HG03139 (cell line): ENCODE measurements around the gene CCDC87.
"Not testable (repeated sequence)": the region's sequence is repeated elsewhere in the genome, so short reads cannot be mapped to it uniquely, and the experiment has no call there.

Source experiments
- ATAC-seq: cut with Tn5 transposase; IDR thresholded peaks from one replicate; pipeline ENCODE4 v1.9.1; 2021; ENCODE audit not compliant: unreplicated experiment

CCDC87 gene

GRCh38 chr11:66559142-66559865 lies 33.6 kb downstream of the CCDC87 start:
- no peak for ATAC-seq

- no peak for ATAC-seq
Measured at GRCh38 chr11:66557733-66558326, 35.0 kb downstream of the CCDC87 start.

GRCh38 chr11:66556086-66556485 lies 36.8 kb downstream of the CCDC87 start:
- no peak for ATAC-seq

GRCh38 chr11:66555416-66555815 lies 37.4 kb downstream of the CCDC87 start:
- ATAC-seq = no peak

GRCh38 chr11:66554602-66555001 lies 38.3 kb downstream of the CCDC87 start:
- no peak for ATAC-seq

GRCh38 chr11:66550887-66551286 lies 42.0 kb downstream of the CCDC87 start:
- ATAC-seq = no peak

- no peak for ATAC-seq
Measured at GRCh38 chr11:66549696-66550095, 43.2 kb downstream of the CCDC87 start.

GRCh38 chr11:66548774-66549630 lies 43.9 kb downstream of the CCDC87 start:
- no peak for ATAC-seq

GRCh38 chr11:66548041-66548440 lies 44.8 kb downstream of the CCDC87 start:
- no peak for ATAC-seq

- no peak for ATAC-seq
Measured at GRCh38 chr11:66547662-66548009, 45.2 kb downstream of the CCDC87 start.

GRCh38 chr11:66546966-66547661 lies 45.7 kb downstream of the CCDC87 start:
- no peak for ATAC-seq

- no peak for ATAC-seq
Measured at GRCh38 chr11:66546368-66546965, 46.4 kb downstream of the CCDC87 start, which contains the start of gene ACTN3. Gene ACTN3, plus strand, starts transcription at chr11:66546903. Its CDS starts 35 bp downstream, at chr11:66546938.

GRCh38 chr11:66545701-66546367 lies 47.0 kb downstream of the CCDC87 start, which contains the start of gene ZDHHC24:
Gene ZDHHC24, minus strand, starts transcription at chr11:66546048. Its CDS starts 45 bp downstream, at chr11:66546003.
- peak; percentile 79 for ATAC-seq

GRCh38 chr11:66544952-66545351 lies 47.9 kb downstream of the CCDC87 start:
- ATAC-seq = not testable (repeated sequence)

- ATAC-seq = peak; percentile 36
Measured at GRCh38 chr11:66543263-66544107, 49.4 kb downstream of the CCDC87 start.

GRCh38 chr11:66542362-66542761 lies 50.5 kb downstream of the CCDC87 start:
- no peak for ATAC-seq

- ATAC-seq = no peak
Measured at GRCh38 chr11:66541892-66542291, 51.0 kb downstream of the CCDC87 start.

GRCh38 chr11:66540598-66540997 lies 52.3 kb downstream of the CCDC87 start:
- ATAC-seq = not testable (repeated sequence)
